Subcutaneous adipose tissue (tissue), 4 donors: ENCODE results near the gene NFATC3. TPM values are rescaled to one million over a fixed set of nuclear protein-coding genes. Genes with fewer than 3 reads are reported as not detected.

Experiments used
- total RNA-seq, 4 donors: library from RNA; depleted of rRNA; stranded (reverse); fragments of >200 nt; gene quantifications; one replicate each; pipeline ENCODE4 v1.1.0, GENCODE V29; 2016
- TF ChIP-seq, protein P1 (sequence below): fragments of 450-650 bp; IDR thresholded peaks from one replicate; pipeline ENCODE4 v1.5.1; 2016; ENCODE audit warnings: low read depth, mild to moderate bottlenecking, control low read depth, antibody characterized with exemption, moderate library complexity

NFATC3 gene
- total RNA-seq, 4 donors from 2014 or later, result 39.9 to 47.6 (median 45.5) TPM

DNA sequence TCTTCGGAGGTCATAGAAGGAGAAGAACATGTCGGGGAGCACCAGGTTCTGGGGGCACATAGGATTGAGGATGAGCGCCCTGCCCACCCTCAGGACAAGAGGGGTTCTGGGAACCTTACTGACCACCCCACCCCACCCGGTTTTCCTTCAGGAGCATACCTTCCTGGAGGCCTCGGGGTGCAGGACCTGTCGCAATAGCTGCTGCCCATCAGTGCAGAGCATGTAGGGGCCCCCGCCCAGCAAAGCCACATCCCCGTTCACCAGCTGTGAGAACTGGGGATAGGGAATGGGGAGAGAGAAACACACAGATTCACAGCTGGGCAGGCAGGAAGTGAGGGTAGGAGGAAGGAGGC is 148.6 kb downstream of the NFATC3 start:
- TF ChIP-seq, protein P1, sequence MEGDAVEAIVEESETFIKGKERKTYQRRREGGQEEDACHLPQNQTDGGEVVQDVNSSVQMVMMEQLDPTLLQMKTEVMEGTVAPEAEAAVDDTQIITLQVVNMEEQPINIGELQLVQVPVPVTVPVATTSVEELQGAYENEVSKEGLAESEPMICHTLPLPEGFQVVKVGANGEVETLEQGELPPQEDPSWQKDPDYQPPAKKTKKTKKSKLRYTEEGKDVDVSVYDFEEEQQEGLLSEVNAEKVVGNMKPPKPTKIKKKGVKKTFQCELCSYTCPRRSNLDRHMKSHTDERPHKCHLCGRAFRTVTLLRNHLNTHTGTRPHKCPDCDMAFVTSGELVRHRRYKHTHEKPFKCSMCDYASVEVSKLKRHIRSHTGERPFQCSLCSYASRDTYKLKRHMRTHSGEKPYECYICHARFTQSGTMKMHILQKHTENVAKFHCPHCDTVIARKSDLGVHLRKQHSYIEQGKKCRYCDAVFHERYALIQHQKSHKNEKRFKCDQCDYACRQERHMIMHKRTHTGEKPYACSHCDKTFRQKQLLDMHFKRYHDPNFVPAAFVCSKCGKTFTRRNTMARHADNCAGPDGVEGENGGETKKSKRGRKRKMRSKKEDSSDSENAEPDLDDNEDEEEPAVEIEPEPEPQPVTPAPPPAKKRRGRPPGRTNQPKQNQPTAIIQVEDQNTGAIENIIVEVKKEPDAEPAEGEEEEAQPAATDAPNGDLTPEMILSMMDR, result no peak

DNA sequence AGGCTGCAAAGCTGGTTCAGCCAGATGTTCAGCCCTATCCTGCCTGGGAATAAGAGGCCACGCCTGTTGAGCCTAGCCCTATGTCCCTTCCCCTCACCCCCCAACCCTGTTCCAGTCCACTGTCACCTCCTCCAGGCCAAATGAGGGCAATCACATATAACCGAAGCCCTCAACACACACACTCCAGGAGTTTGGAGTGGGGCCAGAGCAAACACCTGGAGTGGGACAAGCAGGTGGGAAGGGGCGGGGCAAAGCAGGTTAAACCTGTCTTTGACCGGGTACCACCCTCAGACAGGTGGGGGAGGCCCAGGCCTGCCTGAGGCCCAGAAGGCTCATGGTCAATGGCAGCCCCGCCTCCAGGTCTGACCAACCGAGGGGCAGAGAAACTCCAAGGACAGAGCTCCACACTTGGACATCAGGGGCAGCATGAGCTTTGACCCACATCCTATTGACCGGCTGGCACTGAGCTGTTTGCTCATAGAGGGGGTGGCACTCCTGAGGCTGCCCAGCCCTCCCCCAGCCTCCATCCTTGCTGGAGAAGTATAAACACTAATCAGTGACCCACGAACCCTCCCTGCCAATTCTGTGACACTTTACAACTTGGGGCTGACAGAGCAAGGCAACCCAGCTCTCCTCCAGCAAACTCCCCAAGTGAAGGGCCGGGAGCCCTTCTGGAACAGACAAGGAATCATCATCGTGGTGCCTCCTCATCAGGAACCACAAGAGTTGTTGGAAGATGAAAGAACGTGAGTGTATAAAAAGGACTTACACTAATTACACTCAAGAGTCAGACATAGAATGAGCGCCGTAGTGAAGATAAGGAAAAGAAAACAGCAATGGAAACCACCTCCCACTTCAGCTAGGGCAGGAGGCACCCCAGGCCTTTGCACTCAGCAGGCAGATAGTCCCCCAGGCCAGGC is 149.3 kb downstream of the NFATC3 start:
- TF ChIP-seq, protein P1, result no peak

DNA sequence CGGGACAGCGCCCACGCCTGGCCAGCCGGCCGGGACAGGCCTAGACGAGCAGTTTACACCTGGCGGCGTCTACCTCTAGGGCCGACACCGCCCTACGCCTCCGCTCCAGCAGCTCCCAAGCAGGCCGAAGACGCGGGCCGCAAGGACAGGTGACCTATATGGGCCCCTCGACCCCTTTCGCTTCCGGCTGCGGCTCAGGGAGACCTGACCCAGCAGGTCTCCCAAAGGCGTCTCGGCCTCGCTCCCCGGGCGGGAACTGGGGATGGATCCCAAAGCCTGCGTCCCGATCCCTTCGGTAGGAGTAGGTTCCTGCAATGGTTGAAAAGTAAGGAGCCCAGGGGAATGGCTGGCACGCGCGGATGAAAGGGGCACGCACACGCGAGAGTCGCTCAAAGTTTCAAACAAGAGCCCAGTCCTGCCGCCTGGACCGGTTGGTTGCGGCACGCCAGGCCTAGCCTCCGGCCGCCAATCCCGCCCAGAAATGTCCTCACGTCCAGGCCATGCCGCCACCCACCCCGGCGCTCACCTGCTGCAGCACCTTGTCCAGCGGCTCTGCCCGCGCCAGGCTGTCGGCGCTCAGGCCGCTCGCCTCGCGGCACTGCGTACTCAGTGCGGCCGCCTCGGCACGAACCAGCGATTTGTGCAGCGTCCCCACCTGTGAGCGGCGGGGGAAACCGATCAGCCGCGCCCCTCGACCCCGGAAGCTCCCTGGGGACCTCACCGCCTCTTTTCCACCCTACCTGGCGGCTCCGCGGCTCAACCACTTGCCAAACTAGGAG is 150.1 kb downstream of the NFATC3 start:
- TF ChIP-seq, protein P1, result no peak

DNA sequence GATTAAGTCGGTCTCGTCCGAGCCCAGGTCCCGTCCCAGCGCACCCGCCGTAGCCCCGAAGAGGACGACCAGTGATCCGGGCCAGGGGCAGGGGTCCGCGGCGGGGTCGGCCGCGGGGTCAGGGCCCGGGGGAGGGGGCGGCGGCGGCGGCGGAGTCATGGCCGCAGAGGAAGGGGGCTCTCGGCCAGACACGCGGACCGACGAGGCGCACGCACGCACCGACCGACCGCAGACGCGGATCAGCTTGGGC is 150.6 kb downstream of the NFATC3 start, which contains the start of gene ESRP2:
ESRP2 (minus strand) TSS at position 241 of the 250 bp plus-strand sequence; CDS start at position 159, 82 bp downstream.
- TF ChIP-seq, protein P1, result no peak

DNA sequence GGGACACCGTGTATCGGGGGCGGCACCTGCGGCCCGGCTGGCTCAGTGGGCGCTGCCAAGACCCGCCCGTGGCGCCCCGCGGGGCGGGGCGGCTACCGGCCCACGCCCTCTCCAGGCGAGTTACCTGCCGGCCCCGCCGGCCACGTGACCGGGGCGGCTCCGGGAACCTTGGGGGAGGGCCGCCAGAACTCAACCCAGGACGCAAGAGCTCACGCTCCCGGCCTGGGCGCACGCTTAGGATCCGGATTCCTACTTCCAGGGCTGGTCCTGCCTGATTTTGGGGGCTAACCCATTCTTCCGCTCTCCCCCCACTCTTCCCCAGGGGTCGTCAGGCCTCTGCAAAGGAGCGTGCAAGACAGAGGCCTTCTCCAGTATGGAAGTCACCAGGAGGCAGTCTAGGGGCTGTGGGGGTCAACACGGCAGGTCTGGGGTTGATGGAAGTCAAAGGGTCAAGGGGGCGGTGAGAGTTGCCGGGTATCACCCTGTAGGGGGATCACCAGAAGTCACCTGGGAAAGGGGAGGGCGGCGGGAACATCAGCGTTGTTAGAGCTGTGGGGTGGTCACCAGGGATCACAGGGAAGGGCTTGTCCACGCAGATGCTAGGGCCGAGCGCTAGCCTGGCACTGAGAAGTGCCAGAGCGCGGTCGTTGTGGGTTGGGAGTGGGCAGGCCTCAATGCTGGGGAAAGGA is 151.1 kb downstream of the NFATC3 start:
- TF ChIP-seq, protein P1, result no peak

DNA sequence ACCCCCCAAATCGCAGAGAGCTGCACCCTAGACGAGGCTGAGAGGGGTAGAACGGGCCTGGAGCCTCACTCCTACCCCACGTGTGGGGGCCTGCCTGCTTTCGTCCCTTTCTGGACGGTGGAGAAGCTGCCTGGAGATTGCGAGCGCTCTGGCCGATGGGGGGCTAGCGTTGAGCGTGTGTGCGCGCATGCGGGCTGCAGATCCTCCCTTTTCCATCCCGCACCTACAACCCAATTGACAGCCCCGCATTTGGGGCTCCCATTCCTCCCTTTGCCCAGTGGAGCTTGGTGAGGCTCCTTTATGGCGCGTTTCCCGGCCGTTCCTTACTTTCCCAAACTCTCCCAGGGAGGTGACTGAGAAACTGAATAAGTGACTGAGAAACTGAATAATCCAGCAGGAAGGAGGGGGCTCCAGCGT is 151.7 kb downstream of the NFATC3 start:
- TF ChIP-seq, protein P1, result no peak
